Astrocyte of the spinal cord (primary cell): Measurements from ENCODE around the gene SYNDIG1.

Experiments used
- DNase-seq: peaks from one replicate; pipeline ENCODE4 v3.0.0; 2011; ENCODE audit warnings: low read depth, low spot score
- H3K4me3 ChIP-seq: 2 replicates; pipeline ENCODE4 v1.5.1; 2011; ENCODE audit warnings: low read depth, mild to moderate bottlenecking, low read length, moderate library complexity
- CTCF ChIP-seq: IDR thresholded peaks from 2 replicates; pipeline ENCODE4 v1.5.1; 2012; ENCODE audit warnings: low read depth, mild to moderate bottlenecking, low read length, inconsistent platforms
- in situ Hi-C: cut with HindIII; loops from 2 replicates; pipeline ENCODE4 v1.10.0; 2017; ENCODE audit warnings: low sequenced_read_pairs

The SYNDIG1 gene

GRCh38 chr20:24452016-24452415, 17.4 kb upstream of the SYNDIG1 start:
- H3K4me3 ChIP-seq, result no peak overlapping the region
- no peak for DNase-seq
- TF ChIP-seq CTCF, result no peak
- in situ Hi-C loops, result no loop called here

- no peak for DNase-seq
- no peak overlapping the region for H3K4me3 ChIP-seq
- TF ChIP-seq CTCF, result no peak
- in situ Hi-C loops, result no loop called here
These were observed 16.8 kb upstream of the SYNDIG1 start for GRCh38 chr20:24452498-24453127.

- no peak overlapping the region for H3K4me3 ChIP-seq
- no peak for TF ChIP-seq CTCF
- DNase-seq, result no peak
- in situ Hi-C loops, result no loop called here
These were observed 15.6 kb upstream of the SYNDIG1 start for GRCh38 chr20:24453869-24454268.

- H3K4me3 ChIP-seq, result no peak overlapping the region
- no peak for TF ChIP-seq CTCF
- no peak for DNase-seq
- in situ Hi-C loops, result no loop called here
These were observed 14.3 kb upstream of the SYNDIG1 start for GRCh38 chr20:24455081-24455480.

GRCh38 chr20:24456398-24456781, 13.0 kb upstream of the SYNDIG1 start:
- no peak overlapping the region for H3K4me3 ChIP-seq

GRCh38 chr20:24458436-24458835, 11.0 kb upstream of the SYNDIG1 start:
- DNase-seq, result no peak
- in situ Hi-C loops, result no loop called here
- no peak overlapping the region for H3K4me3 ChIP-seq
- TF ChIP-seq CTCF, result no peak

More at GRCh38 chr20:24456398-24456781, 13.0 kb upstream of the SYNDIG1 start:
- no peak for TF ChIP-seq CTCF
- in situ Hi-C loops, result no loop called here
- no peak for DNase-seq
